ENCODE results near the gene POLR2J.
"Not testable (repeated sequence)": the region's sequence is repeated elsewhere in the genome, so short reads cannot be mapped to it uniquely, and the experiment has no call there.

POLR2J gene

GRCh38 chr7:102464577-102465280 lies 14.0 kb downstream of the POLR2J start, which contains the start of the genes ALKBH4 and LRWD1:
Gene ALKBH4 (minus strand): TSS chr7:102464863. CDS start chr7:102464836, 27 bp downstream.
Gene LRWD1 (plus strand): TSS chr7:102464984. CDS start chr7:102465081, 97 bp downstream.
- DNase-seq = peak; percentile 98

- DNase-seq = no peak
Observed at GRCh38 chr7:102463841-102464576, 14.7 kb downstream of the POLR2J start.

- no peak for DNase-seq
Observed at GRCh38 chr7:102460467-102460866, 18.3 kb downstream of the POLR2J start.

GRCh38 chr7:102459221-102459844 lies 19.4 kb downstream of the POLR2J start:
- no peak for DNase-seq

- DNase-seq = no peak
Observed at GRCh38 chr7:102457352-102457924, 21.3 kb downstream of the POLR2J start.

- no peak for DNase-seq
Observed at GRCh38 chr7:102456327-102456726, 22.4 kb downstream of the POLR2J start.

GRCh38 chr7:102455596-102455995 lies 23.1 kb downstream of the POLR2J start:
- DNase-seq = no peak

- DNase-seq = not testable (repeated sequence)
Observed at GRCh38 chr7:102454932-102455331, 23.8 kb downstream of the POLR2J start.

- no peak for DNase-seq
Observed at GRCh38 chr7:102454468-102454867, 24.3 kb downstream of the POLR2J start.

GRCh38 chr7:102453319-102453718 lies 25.4 kb downstream of the POLR2J start:
- no peak for DNase-seq

GRCh38 chr7:102452451-102452850 lies 26.3 kb downstream of the POLR2J start:
- DNase-seq = no peak

- DNase-seq = no peak
Observed at GRCh38 chr7:102451371-102452054, 27.2 kb downstream of the POLR2J start.

- peak; percentile 59 for DNase-seq
Observed at GRCh38 chr7:102450242-102450641, 28.5 kb downstream of the POLR2J start.

- no peak for DNase-seq
Observed at GRCh38 chr7:102449136-102449535, 29.6 kb downstream of the POLR2J start.

GRCh38 chr7:102447311-102447710 lies 31.4 kb downstream of the POLR2J start:
- no peak for DNase-seq

GRCh38 chr7:102446387-102447156 lies 32.1 kb downstream of the POLR2J start:
- no peak for DNase-seq

GRCh38 chr7:102445674-102446071 lies 33.0 kb downstream of the POLR2J start:
- DNase-seq = no peak

- no peak for DNase-seq
Observed at GRCh38 chr7:102444961-102445673, 33.6 kb downstream of the POLR2J start.

GRCh38 chr7:102439963-102440795 lies 38.5 kb downstream of the POLR2J start:
- DNase-seq = no peak

- DNase-seq = no peak
Observed at GRCh38 chr7:102436118-102436517, 42.6 kb downstream of the POLR2J start.

Measured in stimulated activated CD8-positive, alpha-beta memory T cell treated with anti-CD3 and anti-CD28 coated beads, Interleukin-4, amount 100 ng/mL, for 48 hours (primary cell).